Left lung (tissue), 10 donors: ENCODE results near the gene LAMA5. TPM values are rescaled to one million over a fixed set of nuclear protein-coding genes. Genes with fewer than 3 reads are reported as not detected.

ENCODE experiments used
- ATAC-seq: fragments of 200-7000 bp; cut with Tn5 transposase; one replicate; pipeline ENCODE4 v1.9.1; 2020; ENCODE audit warnings: moderate library complexity
- DNase-seq, 4 donors: peaks; one replicate each; pipeline ENCODE4 v3.0.0-alpha.2; 2013 to 2020
- H3K27ac ChIP-seq, 2 donors: fragments of 200-600 bp; sonication (generic) in 1 of 2; one replicate each; pipeline versions ENCODE4 v1.5.0 to v1.8.0; 2020 to 2021
- H3K27me3 ChIP-seq, 2 donors: fragments of 200-600 bp; sonication (generic) in 1 of 2; one replicate each; pipeline versions ENCODE4 v1.5.0 to v1.8.0; 2020 to 2021
- H3K36me3 ChIP-seq, 2 donors: fragments of 200-600 bp; sonication (generic) in 1 of 2; one replicate each; pipeline versions ENCODE4 v1.5.0 to v1.8.0; 2020 to 2021
- H3K4me1 ChIP-seq, 2 donors: fragments of 200-600 bp; one replicate each; pipeline ENCODE4 v1.8.0; 2021
- H3K4me3 ChIP-seq, 2 donors: fragments of 200-600 bp; sonication (generic) in 1 of 2; one replicate each; pipeline versions ENCODE4 v1.5.0 to v1.8.0; 2020 to 2021; ENCODE audit warnings: mild to moderate bottlenecking in 1 of 2
- H3K9me3 ChIP-seq, 2 donors: fragments of 200-600 bp; sonication (generic) in 1 of 2; one replicate each; pipeline versions ENCODE4 v1.5.0 to v1.8.0; 2020 to 2021
- intact Hi-C, 2 donors: fragments of 100-400 bp; cut with DNase I; formaldehyde crosslinking; loops; one replicate each; pipeline versions ENCODE4 v1.11.2 to v1.14.2; 2022
- polyA plus RNA-seq, 6 donors: library from polyadenylated mRNA; unstranded; fragments of 120-200 nt; gene quantifications; one replicate each; pipeline ENCODE4 v1.2.1, GENCODE V29; 2013; ENCODE audit not compliant: insufficient read length in 6 of 6
- total RNA-seq, 2 donors: library from RNA; stranded (reverse); fragmentation: NEBNext Ultra II Directional; extraction: Animal tissue kit (Norgen Biotek cat#: 25700); gene quantifications; one replicate each; pipeline ENCODE4 v1.2.1, GENCODE V29; 2021
- TF ChIP-seq, protein P1 (sequence below), 2 donors: fragments of 200-600 bp; sonication (generic) in 1 of 2; IDR thresholded peaks; one replicate each; pipeline versions ENCODE4 v1.5.0 to v1.8.0; 2021; ENCODE audit warnings: antibody characterized with exemption in 2 of 2
- donor health status: DM: no; HTN: yes; CAD: no.
- donor health status: DM: no; HTN: no; CAD: no.

LAMA5 gene
- total and polyA plus RNA-seq, 8 donors: 123 to 267 (median 158) TPM

DNA sequence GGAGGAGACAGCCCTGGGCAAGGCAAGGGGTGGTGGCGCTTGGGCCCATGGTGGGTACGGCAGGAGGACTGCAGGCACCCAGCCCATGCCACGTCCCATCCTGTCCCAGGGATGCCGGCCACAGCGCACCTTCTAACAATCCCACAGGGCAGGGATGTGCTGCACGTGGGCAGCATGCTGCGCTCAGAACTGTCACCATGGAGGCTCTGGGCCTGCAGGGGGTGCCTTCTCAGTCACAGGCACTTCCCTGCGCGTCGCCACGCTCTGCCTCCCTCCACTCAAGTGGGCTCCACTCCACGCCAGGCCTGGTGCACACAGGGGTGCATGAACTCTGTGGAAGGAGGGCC lies 37.6 kb upstream of the LAMA5 start:
- peaks cover 0 to 12% of the 10 kb centered on the region in 2 donors for H3K36me3 ChIP-seq
- no peaks in the 10 kb centered on the region for H3K27me3 ChIP-seq
- H3K4me1 ChIP-seq: peaks cover 20 to 31% of the 10 kb centered on the region in 2 donors
- TF ChIP-seq, protein P1, sequence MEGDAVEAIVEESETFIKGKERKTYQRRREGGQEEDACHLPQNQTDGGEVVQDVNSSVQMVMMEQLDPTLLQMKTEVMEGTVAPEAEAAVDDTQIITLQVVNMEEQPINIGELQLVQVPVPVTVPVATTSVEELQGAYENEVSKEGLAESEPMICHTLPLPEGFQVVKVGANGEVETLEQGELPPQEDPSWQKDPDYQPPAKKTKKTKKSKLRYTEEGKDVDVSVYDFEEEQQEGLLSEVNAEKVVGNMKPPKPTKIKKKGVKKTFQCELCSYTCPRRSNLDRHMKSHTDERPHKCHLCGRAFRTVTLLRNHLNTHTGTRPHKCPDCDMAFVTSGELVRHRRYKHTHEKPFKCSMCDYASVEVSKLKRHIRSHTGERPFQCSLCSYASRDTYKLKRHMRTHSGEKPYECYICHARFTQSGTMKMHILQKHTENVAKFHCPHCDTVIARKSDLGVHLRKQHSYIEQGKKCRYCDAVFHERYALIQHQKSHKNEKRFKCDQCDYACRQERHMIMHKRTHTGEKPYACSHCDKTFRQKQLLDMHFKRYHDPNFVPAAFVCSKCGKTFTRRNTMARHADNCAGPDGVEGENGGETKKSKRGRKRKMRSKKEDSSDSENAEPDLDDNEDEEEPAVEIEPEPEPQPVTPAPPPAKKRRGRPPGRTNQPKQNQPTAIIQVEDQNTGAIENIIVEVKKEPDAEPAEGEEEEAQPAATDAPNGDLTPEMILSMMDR (IDR thresholded peaks at IDR 0.05): no peak
- no peak overlapping the region for H3K4me3 ChIP-seq
- no peaks in the 10 kb centered on the region for H3K9me3 ChIP-seq
- ATAC-seq: no peak
- no peak overlapping the region for H3K27ac ChIP-seq
- DNase-seq: no peak
- intact Hi-C loops: no loop called here

DNA sequence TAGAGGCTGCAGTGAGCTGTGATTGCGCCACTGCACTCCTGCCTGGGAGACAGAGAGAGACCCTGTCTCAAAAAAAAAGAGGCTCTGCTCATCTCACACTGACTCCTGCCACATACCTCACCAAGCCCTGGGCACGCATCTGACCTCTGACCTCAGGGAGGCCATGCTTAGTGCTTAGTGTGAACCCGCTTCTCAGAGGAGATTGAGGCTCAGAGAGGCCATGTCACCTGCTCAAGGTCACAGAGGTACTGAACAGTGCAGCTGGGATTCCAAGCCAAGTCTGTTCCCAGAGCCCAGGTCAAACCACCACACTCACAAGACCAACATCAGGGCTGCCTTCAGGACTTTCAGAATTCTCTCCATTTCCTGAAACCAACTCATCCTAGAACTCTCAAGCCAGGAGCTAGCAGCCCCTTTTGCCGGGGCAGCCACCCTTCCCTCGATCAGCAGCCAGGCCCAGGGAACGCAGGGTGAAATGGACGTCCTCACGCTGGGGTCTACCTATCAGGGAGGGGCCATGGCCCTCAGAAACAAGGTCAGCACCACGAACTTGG lies 37.1 kb upstream of the LAMA5 start:
- Histone ChIP-seq H3K4me1 (peaks cover 20 to 27% of the 10 kb centered on the region in 2 donors), H3K36me3 (peaks cover 0 to 12% of the 10 kb centered on the region in 2 donors), H3K4me3 (no peak overlapping the region), H3K27ac (no peak overlapping the region), H3K27me3 (no peaks in the 10 kb centered on the region), H3K9me3 (no peaks in the 10 kb centered on the region)
- intact Hi-C loops: no loop called here
- ATAC-seq (no peak), DNase-seq (no peak)
- TF ChIP-seq, protein P1 (IDR thresholded peaks at IDR 0.05): no peak

DNA sequence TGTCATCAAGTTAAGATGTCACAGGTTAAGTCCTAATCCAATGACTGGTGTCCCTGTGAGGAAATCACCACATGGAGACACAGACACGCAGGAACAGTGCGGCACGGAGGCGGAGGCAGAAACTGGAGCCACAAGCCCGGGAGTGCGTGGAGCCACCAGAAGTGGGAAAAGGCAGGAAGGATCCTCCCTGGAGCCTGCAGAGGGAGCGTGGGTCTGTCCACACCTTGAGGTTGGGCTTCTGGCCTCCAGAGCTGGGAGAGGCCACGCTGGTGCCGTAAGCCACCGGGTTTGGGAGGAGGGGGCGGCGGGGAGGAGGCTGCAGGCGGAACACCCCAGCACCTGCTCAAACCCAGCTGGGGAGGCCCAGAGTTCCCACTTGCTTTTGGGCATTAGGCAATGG lies 36.2 kb upstream of the LAMA5 start:
- DNase-seq: no peak
- Histone ChIP-seq H3K36me3 (peaks cover 0 to 12% of the 10 kb centered on the region in 2 donors), H3K27ac (no peak overlapping the region), H3K4me1 (peaks cover 20 to 27% of the 10 kb centered on the region in 2 donors), H3K9me3 (no peaks in the 10 kb centered on the region), H3K4me3 (no peak overlapping the region), H3K27me3 (no peaks in the 10 kb centered on the region)
- no peak for ATAC-seq
- TF ChIP-seq, protein P1 (IDR thresholded peaks at IDR 0.05): no peak
- intact Hi-C loops: no loop called here

DNA sequence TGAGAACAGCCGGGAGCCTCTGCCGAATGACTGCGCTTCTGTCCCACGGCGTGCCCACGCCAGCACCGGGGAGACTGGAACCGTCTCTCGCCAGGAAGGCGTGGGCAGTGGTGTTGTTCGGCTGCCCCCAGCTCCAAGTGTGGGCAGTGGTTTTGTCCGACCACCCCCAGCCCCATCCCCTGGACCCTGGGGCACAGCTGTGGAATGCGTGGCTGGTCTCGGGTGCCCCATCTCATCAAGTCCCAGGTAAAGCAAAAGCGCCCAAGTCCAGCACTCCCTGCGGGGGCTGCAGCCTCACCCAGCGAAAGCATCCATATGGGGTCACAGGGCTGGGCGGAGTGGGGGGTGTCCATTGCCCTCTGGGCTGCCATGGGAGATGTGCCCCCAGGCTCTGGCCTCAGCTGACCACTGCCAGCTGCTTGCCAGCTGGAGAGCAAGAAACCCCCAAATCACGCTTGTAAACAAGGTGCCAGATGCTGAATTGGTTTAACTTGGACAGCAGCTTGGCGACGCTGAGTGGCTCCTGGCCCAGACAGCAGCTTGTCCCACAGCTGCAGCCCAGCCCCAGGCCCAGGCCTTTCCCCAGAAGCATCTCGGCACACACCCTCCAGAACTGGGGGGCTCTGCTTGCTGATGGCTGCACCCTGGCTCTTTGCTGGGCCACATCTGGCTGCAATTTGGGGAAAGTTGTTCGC lies 35.5 kb upstream of the LAMA5 start:
- peaks cover 17 to 23% of the 10 kb centered on the region in 2 donors for H3K4me1 ChIP-seq
- no peaks in the 10 kb centered on the region for H3K9me3 ChIP-seq
- H3K4me3 ChIP-seq: no peak overlapping the region
- peaks cover 0 to 12% of the 10 kb centered on the region in 2 donors for H3K36me3 ChIP-seq
- no peak overlapping the region for H3K27ac ChIP-seq
- ATAC-seq (no peak), DNase-seq (no peak)
- H3K27me3 ChIP-seq: no peaks in the 10 kb centered on the region
- TF ChIP-seq, protein P1 (IDR thresholded peaks at IDR 0.05): no peak
- intact Hi-C loops: no loop called here

DNA sequence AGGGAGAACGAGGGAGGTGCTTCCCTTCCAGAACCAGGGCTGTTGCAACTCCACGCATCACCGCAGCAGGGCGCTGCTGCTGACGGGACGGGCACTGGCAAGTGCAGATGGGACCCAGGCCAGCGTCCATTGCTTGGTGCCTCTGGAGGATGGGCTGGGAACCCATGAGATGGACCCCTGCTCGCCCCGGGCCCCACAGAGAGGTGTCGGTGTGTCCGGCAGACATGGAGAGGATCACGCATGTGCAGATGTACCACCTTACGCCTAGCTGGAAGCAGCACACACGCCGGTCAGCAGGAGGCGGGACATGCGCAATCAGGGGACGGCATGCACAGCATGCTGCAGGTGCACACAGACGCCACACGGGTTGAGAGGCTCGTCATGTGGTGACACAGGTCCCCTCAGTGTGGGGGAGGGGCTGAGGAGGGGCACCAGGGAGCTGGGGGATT lies 34.2 kb upstream of the LAMA5 start:
- DNase-seq (no peak), ATAC-seq (no peak)
- no peak overlapping the region for H3K27ac ChIP-seq
- TF ChIP-seq, protein P1 (IDR thresholded peaks at IDR 0.05): no peak
- H3K9me3 ChIP-seq: no peaks in the 10 kb centered on the region
- intact Hi-C loops: no loop called here
- peaks cover 0 to 12% of the 10 kb centered on the region in 2 donors for H3K36me3 ChIP-seq
- no peak overlapping the region for H3K4me3 ChIP-seq
- H3K4me1 ChIP-seq: peaks cover 10 to 16% of the 10 kb centered on the region in 2 donors
- no peaks in the 10 kb centered on the region for H3K27me3 ChIP-seq
